ENCODE measurements around the gene NAA40.
A peak's percentile ranks its signal among the peaks of the same experiment; 100 is the strongest.

Gene NAA40

GRCh38 chr11:63918507-63919191 is 20.2 kb upstream of the NAA40 start:
- H3K27ac ChIP-seq, result peak overlapping the region; percentile 82
- TF ChIP-seq CTCF (conservative IDR thresholded peaks at IDR 0.05), result no peak

GRCh38 chr11:63919267-63920125 is 19.3 kb upstream of the NAA40 start:
- TF ChIP-seq CTCF (conservative IDR thresholded peaks at IDR 0.05), result no peak
- H3K27ac ChIP-seq, result no peak overlapping the region; the same call in 1 of the 2 replicates

DNA sequence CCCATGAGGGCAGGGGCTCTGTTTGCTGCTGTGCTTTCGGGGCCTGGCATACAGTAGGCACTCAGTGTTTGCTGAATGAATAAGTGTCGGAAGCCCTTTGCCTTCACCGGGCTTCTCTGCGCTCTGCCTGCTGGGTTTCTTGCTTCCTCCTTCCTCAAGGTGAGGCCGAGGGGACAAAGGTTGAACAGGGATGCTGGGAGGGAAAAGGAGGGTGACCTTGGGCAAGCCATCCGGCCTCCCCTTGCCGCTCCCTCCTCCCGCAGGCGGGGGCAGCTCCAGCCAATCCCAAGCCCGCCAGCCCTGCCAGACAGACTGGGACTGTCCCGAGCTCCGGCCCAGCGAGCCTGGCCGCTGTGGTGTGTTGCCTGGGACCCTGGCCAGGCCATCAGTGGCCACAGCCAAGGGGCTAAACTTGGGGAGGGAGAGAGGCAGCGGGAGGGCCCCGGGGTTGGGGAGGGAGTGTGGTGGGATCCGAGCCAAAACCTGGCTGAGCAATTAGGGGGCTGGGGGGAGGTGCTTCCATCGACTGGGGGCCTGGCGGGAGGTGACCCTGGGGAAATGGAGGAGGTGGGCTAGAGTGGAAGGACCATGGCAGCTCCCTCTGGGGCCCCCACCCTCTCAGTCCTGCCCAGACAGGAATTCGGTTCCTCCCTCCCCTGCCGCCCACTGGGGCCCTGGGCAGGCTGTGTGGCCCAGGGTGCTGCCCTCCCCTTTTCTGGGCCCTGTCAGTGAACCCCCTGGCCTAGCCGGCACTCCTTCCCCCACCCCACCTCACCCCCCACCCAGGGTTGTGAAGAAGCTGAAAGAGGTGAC is 18.5 kb upstream of the NAA40 start:
- TF ChIP-seq CTCF (conservative IDR thresholded peaks at IDR 0.05), result no peak
- no peak overlapping the region for H3K27ac ChIP-seq

GRCh38 chr11:63920939-63921417 is 17.8 kb upstream of the NAA40 start:
- no peak for TF ChIP-seq CTCF (conservative IDR thresholded peaks at IDR 0.05)
- no peak overlapping the region for H3K27ac ChIP-seq

- H3K27ac ChIP-seq, result no peak overlapping the region
- TF ChIP-seq CTCF (conservative IDR thresholded peaks at IDR 0.05), result no peak
Observed at GRCh38 chr11:63922673-63923192, 16.1 kb upstream of the NAA40 start.

DNA sequence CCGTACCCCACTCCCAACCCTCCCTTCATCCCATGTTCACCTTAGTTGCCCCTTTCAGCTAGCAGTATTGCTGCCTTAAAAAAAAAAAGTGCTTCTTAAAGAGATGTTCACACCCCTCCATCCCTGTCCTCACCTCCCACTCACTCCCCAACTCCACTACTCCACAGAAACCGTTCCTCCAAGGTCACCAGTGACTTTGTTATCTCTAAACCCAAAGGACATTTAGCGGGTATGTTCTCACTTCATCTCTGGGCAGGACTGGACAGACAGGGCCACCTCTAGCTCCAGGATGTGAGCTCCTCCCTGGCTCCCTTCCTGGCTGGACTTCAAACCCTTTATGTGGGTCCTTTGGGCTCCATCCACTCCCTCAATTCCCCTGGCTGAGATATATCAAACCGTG is 15.5 kb upstream of the NAA40 start:
- no peak overlapping the region for H3K27ac ChIP-seq
- TF ChIP-seq CTCF (conservative IDR thresholded peaks at IDR 0.05), result no peak
